H1 (cell line): ENCODE data around the gene BFSP2. TPM values are rescaled to one million over a fixed set of nuclear protein-coding genes. Genes with fewer than 3 reads are reported as not detected.

Experiments used
- CTCF ChIA-PET: fragments of 300-600 bp; sonication (Branson Sonifier 250); formaldehyde crosslinking; loops from one replicate; lab custom pipeline; 2021; ENCODE audit not compliant: partially characterized antibody; lab: Charles Lee
- POLR2A ChIA-PET: fragments of 300-600 bp; sonication (Branson Sonifier 250); formaldehyde crosslinking; loops from one replicate; lab custom pipeline; 2021; ENCODE audit warnings: inconsistent platforms; ENCODE audit not compliant: partially characterized antibody; lab: Charles Lee
- DNase-seq, 2 experiments: peaks; one replicate each; pipeline versions ENCODE4 v3.0.0 to v3.0.0-alpha.2; 2010 to 2022; ENCODE audit warnings: low spot score in 2 of 2, low read depth in 1 of 2, mixed read lengths in 1 of 2
- FAIRE-seq: peaks from 2 replicates; lab custom pipeline; 2011; peaks lifted over from hg19 to GRCh38; lab: Jason Lieb, UNC
- H2AFZ ChIP-seq: 2 replicates; pipeline ENCODE4 v1.8.1; 2012; ENCODE audit warnings: low read length, inconsistent platforms
- H2AK5ac ChIP-seq: 2 replicates; pipeline ENCODE4 v1.6.1; 2013; ENCODE audit warnings: low read depth, low read length
- H2BK120ac ChIP-seq: replicated peaks from 2 replicates; pipeline ENCODE3; 2013; ENCODE audit warnings: low read depth, low read length, inconsistent platforms
- H2BK12ac ChIP-seq: 2 replicates; pipeline ENCODE4 v1.6.1; 2013; ENCODE audit warnings: low read depth, low read length
- H2BK15ac ChIP-seq: 2 replicates; pipeline ENCODE4 v1.6.1; 2013; ENCODE audit warnings: low read length
- H2BK20ac ChIP-seq: 2 replicates; pipeline ENCODE4 v1.6.1; 2013; ENCODE audit warnings: low read length
- H2BK5ac ChIP-seq: 2 replicates; pipeline ENCODE4 v1.6.1; 2013; ENCODE audit warnings: low read depth, low read length
- H3K14ac ChIP-seq: 2 replicates; pipeline ENCODE4 v1.6.1; 2013; ENCODE audit warnings: inconsistent platforms; ENCODE audit not compliant: insufficient read length
- H3K18ac ChIP-seq: 2 replicates; pipeline ENCODE4 v1.6.1; 2013; ENCODE audit warnings: low read length; ENCODE audit errors: extremely low read depth
- H3K23ac ChIP-seq: 2 replicates; pipeline ENCODE4 v1.6.1; 2013; ENCODE audit warnings: inconsistent platforms; ENCODE audit not compliant: insufficient read length
- H3K23me2 ChIP-seq: 2 replicates; pipeline ENCODE4 v1.6.1; 2013; ENCODE audit warnings: low read depth, low read length
- H3K27ac ChIP-seq: 2 replicates; pipeline ENCODE4 v1.6.1; 2011; ENCODE audit warnings: low read depth, low read length, inconsistent platforms
- H3K27me3 ChIP-seq, 4 experiments: replicated peaks in 1 of 4; 1 replicate in 1 of 4; 2 replicates in 3 of 4; pipeline versions ENCODE4 v1.6.1 to v1.8.1; 2011 to 2013; ENCODE audit warnings: low read length in 3 of 4, mild to moderate bottlenecking in 3 of 4, inconsistent platforms in 2 of 4, mixed read lengths in 2 of 4, moderate library complexity in 1 of 4; ENCODE audit not compliant: control insufficient read depth in 3 of 4, insufficient read depth in 3 of 4; ENCODE audit errors: extremely low read depth in 1 of 4
- H3K36me3 ChIP-seq, 4 experiments: 2 replicates each; pipeline versions ENCODE4 v1.6.1 to v1.8.1; 2011 to 2013; ENCODE audit warnings: mild to moderate bottlenecking in 4 of 4, low read length in 3 of 4, moderate library complexity in 2 of 4, control low read depth in 1 of 4, inconsistent platforms in 1 of 4; ENCODE audit not compliant: insufficient read depth in 4 of 4, control insufficient read depth in 2 of 4
- H3K4ac ChIP-seq: replicated peaks from 2 replicates; pipeline ENCODE3; 2013; ENCODE audit warnings: low read length, low read depth, mixed read lengths, inconsistent platforms; ENCODE audit not compliant: insufficient read length
- H3K4me1 ChIP-seq, 4 experiments: replicated peaks in 1 of 4; 1 replicate in 1 of 4; 2 replicates in 3 of 4; pipeline versions ENCODE4 v1.6.1 to v1.8.1; 2011 to 2013; ENCODE audit warnings: low read length in 3 of 4, inconsistent platforms in 2 of 4, mixed read lengths in 1 of 4; ENCODE audit not compliant: insufficient read depth in 4 of 4, control insufficient read depth in 3 of 4
- H3K4me2 ChIP-seq, 2 experiments: 2 replicates each; pipeline versions ENCODE4 v1.6.1 to v1.8.1; 2011 to 2013; ENCODE audit warnings: low read depth in 2 of 2, low read length in 2 of 2, control low read depth in 1 of 2, inconsistent platforms in 1 of 2, mild to moderate bottlenecking in 1 of 2; ENCODE audit not compliant: insufficient read depth in 1 of 2
- H3K4me3 ChIP-seq, 4 experiments: fragments of 200-600, 300-600 bp in 1 of 4; sonication (generic), shearing (Covaris generic), sonication (Bioruptor Twin) in 1 of 4; 2 replicates each; pipeline versions ENCODE4 v1.5.1 to v1.8.1; 2011 to 2016; ENCODE audit warnings: low read length in 4 of 4, low read depth in 3 of 4, control low read depth in 2 of 4, inconsistent platforms in 2 of 4, mild to moderate bottlenecking in 2 of 4, mixed read lengths in 1 of 4, moderate library complexity in 1 of 4; ENCODE audit not compliant: insufficient read depth in 2 of 4; ENCODE audit errors: extremely low read depth in 1 of 4
- H3K56ac ChIP-seq: replicated peaks from 2 replicates; pipeline ENCODE3; 2013; ENCODE audit warnings: low read depth, mild to moderate bottlenecking, mixed read lengths, low read length, inconsistent platforms; ENCODE audit not compliant: insufficient read length
- H3K79me1 ChIP-seq: 2 replicates; pipeline ENCODE4 v1.6.1; 2013; ENCODE audit warnings: low read depth, low read length, control low read depth
- H3K79me2 ChIP-seq, 2 experiments: 2 replicates each; pipeline versions ENCODE4 v1.6.1 to v1.8.1; 2012 to 2013; ENCODE audit warnings: low read length in 2 of 2, mild to moderate bottlenecking in 2 of 2, inconsistent platforms in 1 of 2; ENCODE audit not compliant: insufficient read depth in 2 of 2, control insufficient read depth in 1 of 2
- H3K9ac ChIP-seq, 4 experiments: replicated peaks in 1 of 4; 1 replicate in 1 of 4; 2 replicates in 3 of 4; pipeline versions ENCODE4 v1.6.1 to v1.8.1; 2011 to 2013; ENCODE audit warnings: low read depth in 3 of 4, low read length in 3 of 4, control low read depth in 2 of 4, mild to moderate bottlenecking in 2 of 4, moderate library complexity in 2 of 4, inconsistent platforms in 1 of 4; ENCODE audit errors: extremely low read depth in 1 of 4
- H3K9me3 ChIP-seq, 2 experiments: 2 replicates each; pipeline versions ENCODE4 v1.6.1 to v1.8.1; 2012 to 2013; ENCODE audit warnings: mild to moderate bottlenecking in 2 of 2, moderate library complexity in 2 of 2, control low read depth in 1 of 2, inconsistent platforms in 1 of 2, low read depth in 1 of 2, low read length in 1 of 2, mixed read lengths in 1 of 2; ENCODE audit not compliant: insufficient read depth in 2 of 2
- H4K20me1 ChIP-seq, 2 experiments: replicated peaks in 1 of 2; 2 replicates each; pipeline versions ENCODE3 to v1.8.1; 2011 to 2013; ENCODE audit warnings: inconsistent platforms in 2 of 2, low read length in 2 of 2, mild to moderate bottlenecking in 1 of 2; ENCODE audit not compliant: insufficient read depth in 2 of 2, control insufficient read depth in 1 of 2
- H4K5ac ChIP-seq: 2 replicates; pipeline ENCODE4 v1.6.1; 2013; ENCODE audit warnings: low read length, low read depth, mixed read lengths, inconsistent platforms; ENCODE audit not compliant: insufficient read length
- H4K8ac ChIP-seq: 2 replicates; pipeline ENCODE4 v1.8.0; 2013; ENCODE audit warnings: mild to moderate bottlenecking, moderate library complexity, low read length, inconsistent platforms; ENCODE audit not compliant: insufficient read depth; ENCODE audit errors: extremely low read depth
- H4K91ac ChIP-seq: replicated peaks from 2 replicates; pipeline ENCODE3; 2013; ENCODE audit warnings: low read length, mixed read lengths, inconsistent platforms; ENCODE audit not compliant: insufficient read length
- HDAC2 ChIP-seq, 2 experiments: fragments of 300-600 bp in 1 of 2; sonication (generic) in 1 of 2; IDR thresholded peaks; 2 replicates each; pipeline ENCODE4 v1.6.1; 2011 to 2012; ENCODE audit warnings: low read depth in 2 of 2, low read length in 2 of 2, mild to moderate bottlenecking in 2 of 2, moderate library complexity in 2 of 2, borderline replicate concordance in 1 of 2, inconsistent platforms in 1 of 2
- SIX5 ChIP-seq: IDR thresholded peaks from 2 replicates; pipeline ENCODE4 v1.6.1; 2011; ENCODE audit warnings: mild to moderate bottlenecking, low read depth, low read length
- WGBS, 2 experiments: shearing (Covaris generic) in 1 of 2; methylation state at CpG; one replicate each; pipeline versions ENCODE4 v1.1.6 to v1.1.7; 2013 to 2015; ENCODE audit warnings: low lambda C conversion rate in 2 of 2, mixed read lengths in 2 of 2, inconsistent platforms in 1 of 2, low coverage in 1 of 2, missing lambda C conversion rate in 1 of 2; ENCODE audit not compliant: insufficient replicate concordance in 2 of 2, insufficient coverage in 1 of 2, insufficient read length in 1 of 2; ENCODE audit errors: extremely low coverage in 1 of 2, missing lambda C conversion rate in 1 of 2; 5-methylcytosine and 5-hydroxymethylcytosine counted together
- polyA plus RNA-seq, 7 experiments: library from polyadenylated mRNA; depleted of rRNA in 3 of 7; stranded (reverse) in 5 of 7; unstranded in 2 of 7; fragments of >200 nt in 5 of 7; fragments of 200-250 nt in 2 of 7; gene quantifications; 1 replicate in 5 of 7; 2 replicates in 1 of 7; 4 replicates in 1 of 7; pipeline versions ENCODE4 v1.2.1 to v1.2.3, GENCODE V29; 2011 to 2013; ENCODE audit warnings: missing spikeins in 2 of 7, mixed read lengths in 2 of 7
- total RNA-seq: library from RNA; stranded (reverse); fragmentation: NEBNext Ultra II Directional; extraction: Animal tissue kit (Norgen Biotek cat#: 25700); gene quantifications from 2 replicates; pipeline ENCODE4 v1.2.1, GENCODE V29; 2021

The BFSP2 gene
- total and polyA plus RNA-seq, 2 of the 8 experiments (the other 6 are each of a cell fraction or from before 2014, with no cell fraction given) = not detected

DNA sequence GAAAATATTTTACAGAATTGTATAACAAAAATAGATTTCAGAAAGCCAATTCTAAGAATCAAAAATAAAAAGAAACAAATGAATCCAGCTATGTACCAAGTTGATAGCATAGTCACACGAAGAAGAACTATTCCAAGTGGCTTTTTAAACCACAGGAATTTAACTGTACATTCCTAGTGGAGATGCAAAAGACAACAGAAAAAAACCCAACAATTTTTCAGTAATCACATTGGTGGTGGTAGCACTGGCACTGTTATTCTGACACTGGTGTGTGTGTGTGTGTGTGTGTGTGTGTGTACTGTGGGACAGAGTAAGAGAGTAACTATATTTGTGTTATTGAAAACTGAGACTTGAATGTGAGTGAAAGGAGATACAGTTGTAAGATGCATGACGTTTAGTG is 9.1 kb downstream of the BFSP2 start:
- no peaks in the 10 kb centered on the region for H3K79me2 ChIP-seq
- H3K23ac ChIP-seq = no peak overlapping the region
- 89% methylated on average over 2 of the region's 2 CpGs; no CpG with 5 or more reads in 1 of the 2 experiments for WGBS, 2 experiments
- ChIA-PET POLR2A (no interaction called here), CTCF (interaction anchor here (1.2 to 3.0 kb wide), 3 partner anchors 13 to 682 kb away, joined by 5 to 20 read pairs (median 5); no protein-coding TSS in a partner anchor)
- H2BK20ac ChIP-seq = no peak overlapping the region
- H2BK120ac ChIP-seq = no peak overlapping the region
- peaks cover 0 to 4% (median 0%) of the 10 kb centered on the region in 4 experiments; a peak in 2 of 7 replicates for H3K4me1 ChIP-seq
- H4K91ac ChIP-seq = no peak overlapping the region
- H4K20me1 ChIP-seq = no peaks in the 10 kb centered on the region
- no peak overlapping the region for H3K14ac ChIP-seq
- H2AFZ ChIP-seq = no peak overlapping the region
- no peak overlapping the region for H3K4me3 ChIP-seq
- no peak overlapping the region for H3K4me2 ChIP-seq
- no peaks in the 10 kb centered on the region for H3K36me3 ChIP-seq
- H3K9ac ChIP-seq = no peak overlapping the region
- H3K79me1 ChIP-seq = no peaks in the 10 kb centered on the region
- H4K5ac ChIP-seq = no peak overlapping the region
- no peak for FAIRE-seq
- H3K23me2 ChIP-seq = no peaks in the 10 kb centered on the region; the same call in 1 of the 2 replicates
- H3K4ac ChIP-seq = no peak overlapping the region
- no peaks in the 10 kb centered on the region for H3K9me3 ChIP-seq
- H2BK12ac ChIP-seq = no peak overlapping the region
- no peak overlapping the region for H4K8ac ChIP-seq
- H3K18ac ChIP-seq = no peak overlapping the region
- no peaks in the 10 kb centered on the region for H3K27me3 ChIP-seq
- DNase-seq = no peak
- no peak overlapping the region for H2BK15ac ChIP-seq
- H2BK5ac ChIP-seq = no peak overlapping the region
- no peak overlapping the region for H3K27ac ChIP-seq
- no peak overlapping the region for H3K56ac ChIP-seq
- no peak overlapping the region for H2AK5ac ChIP-seq
- TF ChIP-seq SIX5 (no peak), HDAC2 (IDR thresholded peaks at IDR 0.05; ENCODE audit: borderline replicate concordance in 1 of 2, low read depth in 2 of 2, low read length in 2 of 2) (no peak)
